GM12891 (cell line): Measurements from ENCODE around the gene SCAPER.

ENCODE experiments used
- DNase-seq: peaks from one replicate; pipeline ENCODE4 v3.0.0; 2011; ENCODE audit warnings: low spot score; ENCODE audit not compliant: insufficient read length
- FAIRE-seq: peaks from 2 replicates; lab custom pipeline; 2011; peaks lifted over from hg19 to GRCh38; lab: Jason Lieb, UNC
- PAX5 ChIP-seq: IDR thresholded peaks from 2 replicates; pipeline ENCODE4 v1.6.1; 2011; ENCODE audit warnings: low read length, moderate library complexity, mild to moderate bottlenecking; ENCODE audit not compliant: insufficient read depth, severe bottlenecking
- POLR2A ChIP-seq: IDR thresholded peaks from 2 replicates; pipeline ENCODE4 v1.6.1; 2011; ENCODE audit warnings: low read depth, low read length, control low read depth
- POLR2AphosphoS5 ChIP-seq: IDR thresholded peaks from 2 replicates; pipeline ENCODE4 v1.6.1; 2011; ENCODE audit warnings: low read depth, low read length, control low read depth
- POU2F2 ChIP-seq: IDR thresholded peaks from 2 replicates; pipeline ENCODE4 v1.6.1; 2011; ENCODE audit warnings: low read depth, mild to moderate bottlenecking, control low read depth, low read length, moderate library complexity
- SPI1 ChIP-seq: IDR thresholded peaks from 2 replicates; pipeline ENCODE4 v1.6.1; 2011; ENCODE audit warnings: low read depth, low read length, control low read depth
- TAF1 ChIP-seq: IDR thresholded peaks from 2 replicates; pipeline ENCODE4 v1.6.1; 2011; ENCODE audit warnings: low read depth, low read length, control low read depth

SCAPER gene

DNA sequence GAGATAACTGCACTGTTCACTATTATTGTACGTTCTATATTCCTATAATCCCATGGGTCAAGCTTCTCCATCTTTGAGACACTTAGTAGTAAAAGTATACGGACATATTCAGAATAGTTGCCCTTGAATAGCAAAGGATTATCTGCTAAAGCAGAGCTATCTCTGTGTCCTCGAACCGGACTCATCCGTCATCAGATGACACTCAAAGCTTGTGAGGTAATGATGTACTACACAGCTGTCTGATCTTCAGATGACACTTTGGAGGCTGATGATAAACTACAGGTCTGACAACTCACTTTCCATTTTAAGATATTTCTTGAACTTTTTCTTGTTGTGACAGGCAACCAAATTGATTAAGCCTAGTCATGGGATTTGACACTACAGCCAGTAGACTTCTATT is 240.2 kb downstream of the SCAPER start:
- TF ChIP-seq PAX5 (no peak), SPI1 (no peak), POU2F2 (no peak), POLR2A (no peak), TAF1 (no peak), POLR2AphosphoS5 (no peak)
- DNase-seq (no peak), FAIRE-seq (no peak)

DNA sequence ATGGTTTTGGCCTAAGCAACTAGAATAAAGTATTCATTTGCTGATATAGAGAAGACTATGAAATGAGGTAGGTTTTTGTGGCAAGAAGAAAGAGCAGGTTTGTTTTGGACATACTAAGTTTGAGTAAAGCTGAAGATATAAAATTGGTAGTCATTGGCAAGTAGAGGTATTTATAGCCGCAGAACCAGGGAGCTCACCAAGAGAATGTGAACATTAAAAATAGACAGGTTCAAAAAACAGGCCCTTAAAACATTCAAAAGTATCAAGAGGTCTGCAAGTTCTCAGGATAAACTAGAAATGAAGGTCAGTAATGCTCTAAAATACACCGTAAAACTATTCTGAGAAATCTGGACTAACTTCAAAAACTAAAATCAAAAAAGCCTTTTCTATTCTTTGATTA is 240.7 kb downstream of the SCAPER start:
- no peak for DNase-seq
- FAIRE-seq: no peak
- TF ChIP-seq POLR2A (no peak), PAX5 (no peak), POLR2AphosphoS5 (no peak), TAF1 (no peak), SPI1 (no peak), POU2F2 (no peak)

DNA sequence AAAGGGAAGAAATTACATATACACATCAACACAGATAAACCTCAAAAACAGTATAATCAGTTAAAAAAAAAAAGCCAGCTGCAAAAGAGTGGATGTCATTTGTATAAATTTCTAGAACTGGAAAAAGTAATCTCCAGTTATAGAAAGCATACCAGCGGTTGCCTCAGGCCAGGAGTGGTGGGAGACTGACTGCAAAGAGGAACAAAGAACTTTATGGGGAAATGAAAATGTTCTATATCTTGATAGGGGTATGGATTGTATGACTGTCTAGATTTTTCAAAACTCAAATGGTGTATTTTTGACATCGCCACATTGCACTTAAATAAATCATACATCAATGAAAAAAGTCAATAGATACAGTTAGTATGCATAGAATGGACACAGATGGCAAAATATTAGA is 241.6 kb downstream of the SCAPER start:
- TF ChIP-seq PAX5 (no peak), POLR2AphosphoS5 (no peak), SPI1 (peak; percentile 70)
- DNase-seq (no peak), FAIRE-seq (no peak)

GRCh38 chr15:76648732-76649444 is 256.3 kb downstream of the SCAPER start:
- FAIRE-seq (no peak), DNase-seq (no peak)
- no peak for TF ChIP-seq SPI1
- no peak for TF ChIP-seq PAX5
- TF ChIP-seq TAF1: no peak
- no peak for TF ChIP-seq POLR2AphosphoS5
- no peak for TF ChIP-seq POU2F2
- no peak for TF ChIP-seq POLR2A

GRCh38 chr15:76647612-76648011 is 257.5 kb downstream of the SCAPER start:
- DNase-seq: no peak
- no peak for TF ChIP-seq TAF1
- TF ChIP-seq SPI1: no peak
- FAIRE-seq: no peak

DNA sequence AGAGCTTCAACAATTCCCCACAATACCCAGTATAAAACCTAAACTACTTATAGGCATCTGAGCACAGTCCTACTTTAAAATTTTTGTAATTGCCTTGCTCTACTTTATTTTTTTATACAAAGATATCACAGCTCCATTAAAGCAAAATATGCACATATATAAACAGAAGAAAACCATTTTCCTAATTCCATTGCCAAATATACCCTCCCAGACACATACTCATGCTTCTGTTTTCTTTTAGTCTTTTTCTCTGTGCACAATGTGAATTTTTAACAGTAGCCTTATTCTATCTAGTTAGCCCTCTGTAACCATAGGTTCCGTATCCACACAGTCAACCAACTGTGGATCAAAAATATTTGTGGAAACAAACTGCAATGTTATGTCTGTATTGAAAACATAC is 260.5 kb downstream of the SCAPER start:
- FAIRE-seq: no peak
- no peak for TF ChIP-seq POLR2AphosphoS5
- TF ChIP-seq POU2F2: no peak
- no peak for DNase-seq

- no peak for TF ChIP-seq POU2F2
- TF ChIP-seq PAX5: no peak
- TF ChIP-seq POLR2A: no peak
- TF ChIP-seq POLR2AphosphoS5: no peak
- TF ChIP-seq TAF1: no peak
- no peak for TF ChIP-seq SPI1
- FAIRE-seq (no peak), DNase-seq (no peak)
Observed at GRCh38 chr15:76642671-76643070, 262.5 kb downstream of the SCAPER start.

- TF ChIP-seq TAF1: no peak
- no peak for TF ChIP-seq PAX5
- TF ChIP-seq SPI1: no peak
- TF ChIP-seq POU2F2: no peak
- TF ChIP-seq POLR2AphosphoS5: no peak
- no peak for TF ChIP-seq POLR2A
- FAIRE-seq (no peak), DNase-seq (no peak)
Observed at GRCh38 chr15:76637166-76637565, 268.0 kb downstream of the SCAPER start.

DNA sequence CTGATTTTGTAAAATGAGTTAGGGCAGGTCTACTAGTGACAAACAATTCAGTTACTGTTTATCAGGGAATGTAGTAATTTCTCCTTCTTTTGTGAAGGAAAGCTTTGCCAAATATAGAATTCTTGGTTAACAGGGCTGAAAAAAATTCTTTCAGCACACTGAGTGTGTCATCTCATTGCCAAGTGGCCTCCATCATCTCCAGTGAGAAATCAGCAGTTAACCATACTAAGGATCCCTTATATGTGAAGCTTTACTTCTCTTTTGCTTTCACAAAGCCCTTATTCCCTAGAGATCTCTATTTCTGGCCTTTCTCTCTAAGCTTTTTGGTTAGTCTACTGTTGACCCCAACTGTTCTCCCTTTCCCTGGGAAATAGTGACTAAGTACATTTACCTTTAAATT is 269.1 kb downstream of the SCAPER start:
- DNase-seq (no peak), FAIRE-seq (no peak)
- TF ChIP-seq PAX5 (no peak), SPI1 (no peak), POLR2AphosphoS5 (no peak), POLR2A (no peak), TAF1 (no peak)

DNA sequence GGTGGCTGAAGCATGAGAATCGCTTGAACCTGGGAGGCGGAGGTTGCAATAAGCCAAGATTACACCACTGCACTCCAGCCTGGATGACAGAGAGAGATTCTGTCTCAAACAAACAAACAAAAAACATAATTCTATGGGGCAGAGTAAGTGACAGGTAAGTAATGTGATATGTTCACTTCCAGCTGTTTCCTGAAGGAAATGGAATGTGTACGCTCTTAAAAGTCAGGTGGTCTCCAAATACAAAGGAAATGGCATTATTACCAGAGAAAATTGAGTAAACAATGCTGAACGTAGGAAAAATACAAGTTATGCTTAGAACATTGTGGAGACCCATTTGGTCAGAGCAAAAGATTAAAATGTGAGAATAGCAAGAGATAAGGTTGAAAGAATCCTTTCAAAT is 278.5 kb downstream of the SCAPER start:
- no peak for FAIRE-seq

More for the DNA sequence above, 278.5 kb downstream of the SCAPER start:
- no peak for TF ChIP-seq POU2F2
- no peak for DNase-seq
